ENCODE data around the gene LILRA5.

- TF ChIP-seq CTCF (conservative IDR thresholded peaks at IDR 0.05) (no peak), ZFX (IDR thresholded peaks at IDR 0.05) (no peak)
Measured at GRCh38 chr19:54310543-54310942, 2.4 kb downstream of the LILRA5 start.

Data from C4-2B (cell line).